Stimulated activated naive CD4-positive, alpha-beta T cell treated with Interleukin-2 at 50 U/mL for 16 hours (primary cell): Measurements from ENCODE around the gene PSMA3.

Experiments
- DNase-seq: peaks from one replicate; lab custom pipeline; 2025; lab: John Stamatoyannopoulos, UW

Gene PSMA3

DNA sequence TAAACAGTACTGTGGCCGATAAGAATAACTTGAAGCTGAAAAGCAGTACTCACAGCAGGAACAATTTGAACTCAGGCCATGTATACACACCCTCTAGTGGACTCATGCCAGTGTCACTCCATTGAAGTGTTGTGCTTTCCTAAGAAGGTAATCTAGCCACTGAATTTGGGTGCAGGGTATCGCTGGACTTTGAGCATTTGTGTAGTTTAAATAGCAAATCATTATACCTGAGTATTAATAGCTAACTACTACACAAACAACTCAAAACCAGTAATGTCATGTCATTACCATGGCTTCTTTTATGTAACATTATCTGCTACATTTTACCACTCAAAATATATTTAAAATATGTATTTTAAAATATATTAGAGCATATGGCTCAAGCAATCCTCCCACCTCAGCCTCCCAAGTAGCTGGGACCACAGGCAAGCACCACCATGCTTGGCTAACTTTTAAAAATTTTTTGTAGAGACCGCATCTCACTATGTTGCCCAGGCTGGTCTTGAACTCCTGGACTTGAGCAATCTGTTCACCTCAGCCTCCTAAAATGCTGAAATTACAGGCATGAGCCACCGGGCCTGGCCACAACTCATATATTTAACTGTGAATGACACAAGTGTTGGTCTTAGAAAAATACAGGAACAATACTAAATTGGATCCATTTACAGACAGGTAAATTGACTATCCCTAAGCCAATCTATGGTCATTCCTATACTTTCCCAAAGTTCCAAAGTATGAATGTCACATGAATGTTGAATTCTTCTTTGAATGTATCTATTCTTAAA, 28.1 kb downstream of the PSMA3 start:
- no peak for DNase-seq

DNA sequence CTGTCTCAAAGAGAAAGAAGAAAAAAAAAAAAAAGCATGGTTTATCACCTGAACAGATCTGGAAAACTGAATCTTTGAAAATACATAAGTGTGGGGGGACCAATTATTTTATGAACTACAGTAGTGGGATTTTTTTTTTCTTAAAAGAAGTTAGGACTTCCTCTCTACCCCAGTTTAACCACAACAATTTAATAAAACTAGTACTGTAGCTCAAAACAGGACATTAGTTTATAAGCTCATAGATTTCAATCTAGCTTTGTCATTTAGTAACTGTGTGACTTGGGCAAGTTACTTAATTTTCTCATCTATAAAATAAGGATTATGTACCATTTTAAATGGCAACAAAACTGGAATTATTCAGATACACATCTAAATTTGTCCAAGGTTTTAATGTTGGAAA, 30.2 kb downstream of the PSMA3 start:
- DNase-seq = no peak

DNA sequence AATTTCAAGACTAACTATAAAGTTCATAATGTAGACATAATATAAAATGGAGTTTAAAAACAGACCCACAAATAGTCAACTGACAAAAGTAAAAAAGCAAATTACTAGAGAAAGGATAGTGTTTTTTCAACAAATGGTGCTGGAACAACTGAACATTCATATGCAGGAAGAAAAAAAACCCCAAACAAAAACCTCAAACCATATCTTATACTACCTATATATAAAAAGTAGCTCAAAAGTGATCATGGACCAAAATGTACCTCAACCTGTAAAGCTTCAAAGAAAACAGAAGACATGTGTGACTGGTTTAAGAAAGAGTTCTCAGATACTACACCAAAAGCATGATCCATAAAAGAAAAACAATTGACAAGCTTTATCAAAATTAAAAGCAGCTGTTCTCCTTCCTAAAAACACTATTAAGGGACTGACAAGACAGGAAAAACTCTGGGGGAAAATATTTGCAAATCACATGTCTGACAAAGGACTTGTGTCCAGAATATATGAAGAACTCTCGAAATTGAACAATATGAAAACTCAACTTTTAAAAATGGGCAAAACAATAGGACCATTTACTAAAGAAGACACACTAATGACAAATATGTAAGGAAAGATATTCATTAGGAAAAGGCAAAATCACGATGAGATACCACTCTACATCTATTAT, 31.0 kb downstream of the PSMA3 start:
- DNase-seq = no peak

DNA sequence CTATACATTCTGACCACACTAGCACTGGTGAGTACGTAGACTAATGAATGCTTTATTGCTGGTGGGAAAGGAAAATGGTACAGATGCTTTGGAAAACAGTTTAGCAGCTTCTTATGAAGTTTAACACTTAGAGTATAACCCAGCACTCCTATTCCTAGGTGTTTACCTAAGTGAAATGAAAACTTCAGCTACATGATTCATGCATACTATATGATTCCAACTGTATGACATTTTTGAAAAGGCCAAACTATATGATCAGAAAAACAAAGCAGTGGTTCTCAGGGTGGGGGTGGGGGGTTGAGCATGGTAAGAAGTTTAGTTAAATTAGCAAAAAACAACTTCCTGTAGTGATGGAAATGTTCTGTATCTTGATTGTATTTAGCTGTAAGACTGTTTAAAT, 31.6 kb downstream of the PSMA3 start:
- DNase-seq = no peak

DNA sequence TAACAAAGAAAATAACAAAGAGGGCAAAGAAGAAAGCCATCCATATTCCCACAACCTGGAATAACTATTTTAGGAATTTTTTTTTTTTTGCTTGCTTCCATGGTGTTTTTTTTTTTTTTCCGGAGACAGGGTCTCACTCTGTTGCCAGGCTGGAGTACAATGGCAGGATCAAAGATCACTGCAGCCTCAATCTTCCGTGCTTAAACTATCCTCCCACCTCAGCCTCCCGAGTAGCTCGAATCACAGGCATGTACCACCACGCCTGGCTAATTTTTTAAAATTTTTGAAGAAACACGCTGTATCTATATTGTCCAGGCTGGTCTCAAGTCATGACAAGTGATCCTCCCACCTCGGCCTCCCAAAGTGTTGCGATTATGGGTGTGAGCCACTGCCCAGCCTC, 33.5 kb downstream of the PSMA3 start:
- no peak for DNase-seq

DNA sequence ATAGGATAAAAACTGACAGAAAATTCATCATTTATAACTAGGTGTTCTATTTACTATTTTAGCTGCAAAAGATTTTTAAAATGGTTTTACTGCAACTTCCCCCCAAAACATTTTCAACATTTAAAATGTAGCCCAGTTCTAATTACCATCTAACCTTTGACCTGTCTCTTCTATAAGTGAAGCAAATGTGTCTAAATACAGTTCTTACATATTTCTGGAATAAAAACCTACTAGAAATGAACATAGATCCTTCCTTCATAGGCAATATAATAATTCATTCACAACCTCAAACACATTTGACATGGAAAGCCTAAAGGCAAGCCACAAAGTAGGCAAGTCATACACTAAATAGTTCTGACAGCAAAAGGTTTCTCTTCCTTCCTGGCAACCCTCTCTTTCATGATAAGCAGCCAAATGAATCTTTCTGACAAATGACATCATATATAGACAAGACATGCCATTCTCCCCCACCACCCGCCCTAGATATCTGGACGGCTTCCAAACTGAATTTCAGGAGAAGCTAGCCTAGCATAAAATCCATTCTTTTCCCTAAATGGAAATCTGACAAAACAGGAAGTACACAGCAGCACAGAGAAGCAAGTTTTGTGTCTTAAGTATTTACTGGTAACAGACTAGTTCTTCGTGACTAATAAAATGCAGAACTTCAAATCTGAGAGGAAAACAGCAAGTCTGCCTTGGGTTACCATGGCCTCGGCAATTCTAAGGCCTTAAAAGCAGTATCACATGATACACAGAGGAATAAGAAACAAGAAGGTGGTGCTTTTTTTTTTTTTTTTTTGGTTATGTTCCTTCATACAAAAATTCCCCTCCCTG, 36.5 kb downstream of the PSMA3 start:
- no peak for DNase-seq

DNA sequence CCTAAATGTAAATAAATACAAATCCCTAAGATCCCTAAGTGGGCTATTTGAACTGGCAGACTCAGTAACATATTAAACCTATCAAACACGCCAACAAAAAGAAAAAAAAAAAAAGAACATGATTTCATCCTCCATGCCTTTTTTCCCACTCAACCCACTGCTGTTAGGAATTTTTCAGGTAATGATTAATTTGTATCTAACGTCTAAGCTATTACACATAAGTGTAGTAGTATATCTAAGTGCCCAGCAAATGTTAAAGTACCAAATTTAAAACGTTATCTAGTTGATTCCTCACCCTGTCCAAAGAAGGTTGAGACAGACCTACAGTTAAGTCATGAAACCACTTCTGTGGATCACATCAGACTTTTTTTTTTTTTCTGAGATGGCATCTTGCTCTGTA, 37.3 kb downstream of the PSMA3 start:
- DNase-seq = no peak

DNA sequence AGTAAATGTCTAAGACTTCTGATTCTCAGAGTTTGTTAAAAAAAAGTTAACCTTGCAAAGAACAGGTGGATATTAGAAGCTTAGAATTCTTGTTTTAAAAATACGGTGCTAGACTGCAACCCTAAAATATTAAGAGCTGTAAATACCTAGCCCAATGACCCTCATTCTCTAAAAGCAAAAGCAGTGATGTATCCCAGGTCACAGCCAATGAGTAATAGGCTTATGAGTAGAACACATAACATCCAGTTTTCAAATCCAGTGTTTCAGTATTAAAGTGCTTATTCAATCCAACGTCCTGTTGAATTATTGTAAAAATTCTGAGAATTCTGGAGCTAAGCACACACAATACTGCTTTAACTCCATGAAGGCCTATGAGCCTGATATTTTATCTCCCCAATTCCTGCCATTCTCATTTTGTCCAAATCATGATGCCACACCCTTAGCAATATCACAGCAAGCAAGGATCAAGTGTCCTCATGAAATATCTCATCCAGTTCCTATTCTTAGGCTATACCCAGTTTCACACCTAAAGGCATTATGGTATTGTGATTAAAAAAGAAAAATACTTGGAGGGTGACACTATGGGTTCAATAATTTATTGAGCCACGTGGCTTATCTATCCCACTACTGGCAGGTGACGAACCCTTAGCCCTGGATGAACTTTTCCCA, 38.4 kb downstream of the PSMA3 start:
- no peak for DNase-seq

DNA sequence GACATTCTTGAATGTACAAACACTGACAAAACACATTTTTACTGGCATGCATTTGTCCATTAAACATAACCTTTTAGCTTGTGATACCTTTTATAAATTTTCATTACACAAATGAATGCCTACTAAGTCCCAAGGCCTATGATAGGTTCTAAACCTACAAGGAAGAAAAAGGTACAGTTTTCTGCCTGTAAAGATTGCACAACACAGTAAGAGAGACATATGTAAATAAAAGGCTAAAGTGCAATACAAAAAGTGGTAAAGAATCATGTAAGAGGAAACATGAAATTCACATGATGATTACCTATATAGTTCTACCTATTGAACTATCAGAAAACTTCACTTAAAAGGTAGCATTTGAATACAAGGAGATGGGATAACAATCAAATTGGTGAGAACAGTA, 39.1 kb downstream of the PSMA3 start:
- DNase-seq = no peak

DNA sequence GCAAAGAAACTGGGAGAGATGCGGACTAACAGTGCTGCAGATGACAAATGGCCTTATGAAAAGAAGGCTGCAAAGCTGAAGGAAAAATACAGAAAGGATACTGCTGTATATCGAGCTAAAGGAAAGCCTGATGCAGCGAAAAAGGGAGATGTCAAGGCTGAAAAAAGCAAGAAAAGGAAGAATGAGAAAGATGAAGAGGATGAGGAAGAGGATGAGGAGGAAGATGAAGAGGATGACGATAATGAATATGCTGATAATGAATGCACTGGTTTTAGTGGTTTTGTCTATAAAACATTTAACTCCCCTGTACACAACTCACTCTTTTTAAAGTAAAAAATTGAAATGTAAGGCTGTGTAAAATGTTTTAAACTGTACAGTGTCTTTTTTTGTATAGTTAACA, 40.5 kb downstream of the PSMA3 start:
- no peak for DNase-seq

DNA sequence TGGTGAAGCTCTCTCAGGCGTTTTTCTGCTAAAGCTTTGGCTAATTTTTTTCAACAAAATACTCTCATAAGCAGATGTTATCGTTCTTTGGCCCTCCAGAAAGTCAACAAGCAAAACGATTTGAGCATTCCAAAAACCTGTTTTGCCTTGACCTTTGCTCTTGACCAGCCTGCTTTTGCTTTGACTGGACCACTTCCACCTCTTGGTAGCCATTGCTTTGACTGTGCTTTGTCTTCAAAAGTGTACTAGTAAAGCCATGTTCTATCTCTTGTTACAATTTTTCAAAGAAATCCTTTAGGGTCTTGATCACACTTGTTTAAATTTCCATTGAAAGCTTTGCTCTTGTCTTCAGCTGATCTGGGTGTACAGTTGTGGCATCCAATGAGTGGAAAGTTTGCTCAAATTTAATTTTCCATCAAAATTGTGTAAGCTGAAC, 43.0 kb downstream of the PSMA3 start:
- no peak for DNase-seq

DNA sequence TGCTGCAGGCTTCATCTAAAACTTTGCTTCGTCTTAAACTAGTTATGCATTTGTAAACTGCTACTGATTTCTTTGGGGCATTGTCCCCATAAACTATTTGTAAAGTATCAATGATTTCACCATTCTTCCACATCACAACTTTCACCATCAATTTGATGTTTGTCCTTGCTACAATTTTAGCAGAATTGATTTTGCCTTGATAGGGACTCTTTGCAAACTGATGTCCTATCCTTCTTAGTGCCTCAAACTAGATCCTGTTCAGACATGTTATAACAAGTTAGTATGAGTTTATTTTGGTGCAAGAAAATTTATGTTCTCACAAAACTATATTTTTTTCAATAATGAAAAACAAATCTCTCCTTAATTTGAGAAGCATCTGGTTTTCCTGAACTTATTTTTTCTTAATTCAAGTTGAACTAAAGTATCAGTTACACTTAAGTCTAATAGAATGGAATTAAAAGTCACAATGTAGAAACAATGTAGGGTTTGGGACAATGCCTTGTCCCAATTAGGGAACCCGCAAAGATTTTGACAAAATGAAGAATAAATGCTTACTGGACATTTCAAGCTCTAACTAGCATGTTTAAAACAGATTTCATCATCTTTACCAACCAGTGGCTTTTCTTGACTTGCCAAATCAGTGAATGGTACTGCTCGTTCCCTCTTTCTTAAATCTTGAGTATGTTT, 43.6 kb downstream of the PSMA3 start:
- DNase-seq = no peak

DNA sequence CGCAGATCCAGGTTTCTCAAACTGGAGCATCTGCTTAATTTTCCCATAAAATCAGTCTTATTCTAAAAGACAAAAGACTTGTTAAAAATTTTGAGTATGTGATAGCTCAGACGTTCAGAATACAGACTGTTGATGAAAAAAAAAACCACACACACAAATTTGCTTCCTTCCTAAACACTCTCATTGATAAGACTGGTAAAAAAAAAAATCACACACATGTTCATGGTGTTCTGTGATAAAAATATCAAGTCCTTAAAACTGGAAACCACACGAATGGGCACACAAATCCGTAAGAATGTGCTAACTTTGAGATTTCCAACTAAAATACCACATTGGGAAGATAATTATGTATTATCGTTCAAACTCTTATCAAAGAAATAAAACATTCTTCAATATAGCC, 47.0 kb downstream of the PSMA3 start:
- DNase-seq = no peak

DNA sequence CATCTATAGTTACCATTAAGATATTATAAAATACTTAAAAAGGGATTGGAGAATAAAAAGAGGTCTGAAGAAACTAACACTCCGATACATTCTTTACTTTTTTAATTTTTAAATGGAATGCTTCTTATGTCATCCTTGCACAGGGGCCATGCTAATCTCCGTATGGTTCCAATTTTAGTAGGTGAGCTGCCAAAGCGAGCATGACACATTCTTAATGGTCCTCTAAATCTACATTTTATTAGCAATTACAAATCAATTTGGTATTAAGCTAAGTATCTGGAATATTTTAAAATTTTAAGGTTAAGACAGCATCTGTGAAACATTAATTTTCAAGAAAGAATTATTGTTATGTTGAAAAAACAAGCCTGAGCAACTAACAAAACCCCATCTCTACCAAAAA, 47.5 kb downstream of the PSMA3 start:
- DNase-seq = no peak

DNA sequence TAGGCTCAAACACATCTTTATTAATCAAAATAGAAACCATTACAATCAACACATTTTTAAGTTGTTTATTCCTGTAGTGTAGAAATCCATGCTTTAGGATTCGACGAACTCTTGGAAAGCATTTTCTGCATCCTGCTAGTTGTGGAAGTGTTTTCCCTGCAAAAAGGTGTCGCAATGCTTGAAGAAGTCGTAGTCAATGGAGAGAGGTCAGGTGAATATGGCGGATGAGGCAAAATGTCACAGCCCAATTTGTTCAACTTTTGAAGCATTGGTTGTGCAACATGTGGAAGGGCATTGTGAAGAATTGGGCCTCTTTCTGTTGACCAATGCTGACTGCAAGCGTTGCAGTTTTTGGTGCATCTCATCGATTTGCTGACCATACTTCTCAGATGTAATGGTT, 49.6 kb downstream of the PSMA3 start:
- no peak for DNase-seq

DNA sequence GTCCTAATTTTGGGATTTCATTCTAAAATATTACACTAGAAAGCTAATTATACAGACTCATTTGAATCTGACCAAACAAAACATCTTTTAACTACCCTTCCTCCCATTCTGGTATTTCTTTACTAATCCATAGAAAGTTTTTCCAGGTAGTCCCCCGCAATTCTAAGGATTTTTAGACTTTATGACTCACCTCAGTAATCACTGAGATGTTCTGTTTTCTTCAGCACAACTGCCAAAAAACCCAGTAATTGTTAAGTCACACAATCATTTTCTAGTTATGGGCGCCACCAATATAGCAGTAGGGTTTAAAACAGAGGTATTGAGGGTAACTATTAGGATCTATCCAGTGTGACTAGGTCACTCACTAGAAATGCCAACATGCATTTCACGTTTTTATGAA, 52.1 kb downstream of the PSMA3 start:
- no peak for DNase-seq

DNA sequence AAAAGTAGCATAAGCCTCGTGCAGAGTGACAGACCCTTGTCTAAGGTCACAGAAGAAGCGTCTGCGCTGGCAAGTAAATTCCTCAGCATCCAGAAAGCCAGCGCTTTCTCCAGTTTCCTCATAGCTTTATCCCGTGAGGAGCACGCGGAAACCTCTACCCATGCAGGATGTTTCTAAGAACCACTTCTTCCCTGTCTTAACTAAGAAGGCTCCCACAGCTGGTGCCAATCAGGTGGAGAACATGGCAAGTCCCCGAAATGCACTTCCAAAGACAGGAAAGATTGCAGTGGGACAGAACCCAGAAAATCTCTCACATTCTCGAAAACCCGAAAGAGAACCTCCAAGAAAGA, 52.7 kb downstream of the PSMA3 start:
- DNase-seq = no peak

DNA sequence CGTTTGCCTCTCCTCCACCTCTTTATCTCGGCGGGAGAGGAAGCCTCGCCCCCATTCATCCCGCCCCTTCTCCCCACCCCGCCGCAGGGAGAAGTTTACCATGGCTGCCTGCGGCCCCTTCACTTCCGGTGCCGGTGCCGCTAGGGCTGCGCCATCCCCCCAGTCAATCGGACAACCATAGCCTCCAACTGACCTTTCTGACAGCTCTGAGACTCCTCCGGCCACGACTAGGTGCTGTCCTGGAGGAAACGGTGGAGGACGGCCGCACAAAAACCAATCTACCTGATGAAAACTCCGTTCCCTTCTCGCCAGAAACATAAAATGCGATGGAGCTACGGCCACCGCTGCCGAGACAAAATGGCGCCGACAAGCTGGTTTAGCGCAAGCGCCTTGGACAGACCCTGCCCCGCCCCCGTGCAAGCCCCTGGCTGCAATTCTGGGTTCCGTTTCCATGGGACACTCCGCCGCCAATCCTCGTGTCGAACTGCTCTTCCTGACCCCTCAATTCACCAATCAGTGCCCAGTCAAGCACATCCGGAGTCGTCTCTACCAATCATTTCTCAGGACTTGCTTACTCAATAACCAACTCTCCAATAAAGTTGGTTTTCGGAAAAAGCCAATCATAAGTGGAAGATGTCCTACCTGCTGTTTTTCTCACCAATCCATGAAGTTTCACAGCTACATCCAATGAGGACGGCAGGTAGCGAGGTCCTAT, 53.3 kb downstream of the PSMA3 start:
- DNase-seq = peak; percentile 99

DNA sequence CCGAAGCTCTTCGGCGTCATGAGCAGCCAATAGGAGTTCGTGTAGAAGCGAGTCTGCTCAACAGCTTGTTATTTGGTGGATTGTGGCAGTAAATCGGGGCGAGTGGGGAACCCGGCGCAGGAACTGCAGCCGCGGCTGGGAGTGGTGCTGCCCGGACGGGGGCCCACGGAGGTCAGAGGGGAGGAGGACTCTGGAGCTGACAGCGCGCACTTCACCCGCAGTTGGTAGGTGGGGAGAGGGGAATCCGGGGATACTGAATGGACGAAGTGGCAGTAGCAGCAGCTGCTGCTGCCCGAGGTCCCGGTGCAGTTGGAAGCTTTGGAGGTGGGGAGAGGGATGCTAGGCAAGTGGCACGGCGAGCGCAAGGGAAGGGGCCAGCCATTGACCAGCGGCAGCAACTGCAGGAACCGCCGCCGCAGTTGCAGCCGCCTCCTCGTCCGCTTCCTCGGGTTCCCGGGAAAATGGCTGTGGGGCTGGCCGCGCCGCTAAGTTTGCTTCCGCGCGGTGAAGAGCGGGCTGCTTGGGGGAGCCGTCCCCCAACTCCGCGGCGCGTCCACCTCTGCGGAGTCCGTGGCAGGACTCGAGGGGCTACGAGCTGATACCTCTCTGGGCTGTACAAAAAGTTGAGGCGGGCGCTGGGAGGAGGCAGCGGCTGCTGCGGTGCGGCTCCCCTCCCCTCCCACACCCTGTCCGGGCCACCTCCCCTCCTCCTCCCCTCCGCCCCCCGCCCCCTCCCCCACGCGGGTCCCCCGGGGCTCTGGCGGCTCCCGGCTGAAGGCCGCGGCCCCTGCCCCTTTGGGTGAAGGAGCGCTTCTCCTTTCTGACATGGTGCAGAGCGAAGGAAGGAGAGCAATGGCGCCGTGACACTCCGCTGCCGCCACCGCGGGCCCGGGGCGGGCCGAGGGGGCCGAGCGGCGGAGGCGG, 54.1 kb downstream of the PSMA3 start, which contains the start of gene ARID4A:
Gene ARID4A (plus strand): TSS at position 79 of the 924 bp plus-strand sequence. CDS start 1,300 bp downstream, outside the sequence.
- DNase-seq = peak; percentile 41
